Stimulated activated CD8-positive, alpha-beta memory T cell treated with anti-CD3 and anti-CD28 coated beads, Interleukin-12 subunit alpha, Interleukin-12 subunit beta, amount 100 ng/mL, for 1 hour (primary cell): ENCODE data around the gene ZNF239.
"Not testable (repeated sequence)": the region's sequence is repeated elsewhere in the genome, so short reads cannot be mapped to it uniquely, and the experiment has no call there.

ENCODE experiments used
- DNase-seq: peaks from one replicate; pipeline ENCODE4 v3.0.0-alpha.2; 2020; ENCODE audit warnings: low read depth

Gene ZNF239

GRCh38 chr10:43574001-43574892 is at the start of gene ZNF239:
Gene ZNF239, minus strand, starts transcription at chr10:43574616. Its CDS starts 16,537 bp downstream, at chr10:43558079.
- peak; percentile 68 for DNase-seq

DNA sequence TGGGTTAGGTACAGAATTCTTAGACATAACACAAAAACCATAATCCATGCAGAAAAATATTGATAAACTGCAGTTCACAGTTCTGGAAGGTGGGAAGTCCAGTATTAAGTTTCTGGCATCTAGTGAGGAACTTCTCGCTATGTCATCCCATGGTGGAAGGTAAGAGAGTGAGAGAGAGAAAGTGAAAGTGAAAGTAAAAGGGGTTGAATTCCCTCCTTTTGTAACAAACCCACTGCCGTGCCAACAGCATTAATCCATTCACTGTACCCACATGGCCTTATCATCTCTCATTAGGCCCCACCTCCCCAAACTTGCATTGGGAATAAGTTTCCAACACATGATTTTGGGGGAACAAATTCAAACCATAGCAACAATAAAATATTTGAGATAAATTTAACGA is 48.9 kb upstream of the ZNF239 start:
- no peak for DNase-seq

- no peak for DNase-seq
These were observed 47.6 kb upstream of the ZNF239 start for GRCh38 chr10:43622038-43622437.

DNA sequence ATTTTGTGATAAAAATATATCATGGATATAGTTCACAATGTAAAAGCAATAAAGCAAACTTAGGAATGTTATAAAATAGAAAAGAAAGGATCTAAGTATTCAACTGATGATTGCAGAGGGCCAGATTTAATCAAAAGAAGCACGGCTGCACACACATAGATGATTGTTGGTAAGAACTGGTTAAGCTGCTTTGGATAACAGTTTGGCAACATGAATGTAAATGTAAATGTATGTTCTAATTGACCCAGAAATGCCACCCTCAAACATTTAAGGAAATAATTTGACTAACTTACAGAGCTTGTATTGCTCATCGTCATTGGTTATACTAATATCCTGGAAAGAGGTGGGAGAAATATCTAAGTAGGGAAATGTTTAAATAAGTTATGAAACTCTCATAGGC is 45.0 kb upstream of the ZNF239 start:
- no peak for DNase-seq

GRCh38 chr10:43616697-43617370 is 42.4 kb upstream of the ZNF239 start:
- DNase-seq: no peak

GRCh38 chr10:43610636-43611035 is 36.2 kb upstream of the ZNF239 start:
- no peak for DNase-seq

GRCh38 chr10:43607199-43607573 is 32.8 kb upstream of the ZNF239 start:
- no peak for DNase-seq

- peak; percentile 52 for DNase-seq
These were observed 32.1 kb upstream of the ZNF239 start, which contains the start of gene ZNF485 for GRCh38 chr10:43606323-43607198. Gene ZNF485, plus strand, starts transcription at chr10:43606438. Its CDS starts 613 bp downstream, at chr10:43607051.

DNA sequence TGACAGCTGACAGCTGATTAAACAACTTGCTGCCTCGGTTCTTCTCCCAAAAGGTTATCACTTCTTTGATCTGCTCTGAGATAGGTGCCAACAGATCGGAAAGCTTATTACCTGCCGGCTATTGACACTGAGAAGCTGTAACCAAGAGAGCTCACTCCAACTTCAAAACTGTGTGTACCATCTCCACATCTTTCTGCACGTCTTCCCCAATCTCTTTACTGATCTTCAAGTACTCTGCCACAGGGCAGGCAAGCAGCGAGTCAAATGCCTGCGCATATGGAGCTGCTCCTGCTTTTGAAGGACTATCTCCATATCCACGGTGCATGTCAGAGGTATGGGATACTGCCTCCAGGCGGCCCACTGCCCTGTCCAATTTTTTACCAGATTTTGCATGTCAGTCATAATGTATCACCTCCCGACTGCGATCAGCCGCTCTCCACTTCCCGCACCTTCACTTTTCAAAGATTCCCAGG is 31.5 kb upstream of the ZNF239 start:
- DNase-seq: no peak

DNA sequence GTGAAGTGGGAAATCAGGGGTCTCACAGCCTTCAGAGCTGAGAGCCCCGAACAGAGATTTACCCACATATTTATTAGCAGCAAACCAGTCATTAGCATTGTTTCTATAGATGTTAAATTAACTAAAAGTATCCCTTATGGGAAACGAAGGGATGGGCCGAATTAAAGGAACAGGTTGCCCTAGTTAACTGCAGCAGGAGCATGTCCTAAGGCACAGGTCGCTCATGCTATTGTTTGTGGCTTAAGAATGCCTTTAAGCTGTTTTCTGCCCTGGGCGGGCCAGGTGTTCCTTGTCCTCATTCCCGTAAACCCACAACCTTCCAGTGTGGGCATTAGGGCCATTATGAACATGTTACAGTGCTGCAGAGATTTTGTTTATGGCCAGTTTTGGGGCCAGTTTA is 27.2 kb upstream of the ZNF239 start:
- DNase-seq: not testable (repeated sequence)

DNA sequence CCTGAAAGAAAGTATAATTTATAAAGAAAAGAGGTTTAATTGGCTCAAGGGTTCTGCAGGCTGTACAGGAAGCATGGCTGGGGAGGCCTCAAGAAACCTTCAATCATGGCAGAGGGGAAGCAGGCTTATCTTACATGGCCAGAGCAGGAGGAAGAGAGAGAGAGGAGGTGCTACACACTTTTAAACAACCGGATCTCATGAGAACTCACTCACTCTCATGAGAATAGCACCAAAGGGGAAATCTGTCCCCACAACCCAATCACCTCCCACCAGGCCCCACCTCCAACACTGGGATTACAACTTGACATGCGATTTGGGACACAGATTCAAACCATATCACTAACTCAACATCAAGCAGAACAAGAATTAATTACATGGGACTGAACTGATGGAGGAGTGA is 24.9 kb upstream of the ZNF239 start:
- DNase-seq: no peak

DNA sequence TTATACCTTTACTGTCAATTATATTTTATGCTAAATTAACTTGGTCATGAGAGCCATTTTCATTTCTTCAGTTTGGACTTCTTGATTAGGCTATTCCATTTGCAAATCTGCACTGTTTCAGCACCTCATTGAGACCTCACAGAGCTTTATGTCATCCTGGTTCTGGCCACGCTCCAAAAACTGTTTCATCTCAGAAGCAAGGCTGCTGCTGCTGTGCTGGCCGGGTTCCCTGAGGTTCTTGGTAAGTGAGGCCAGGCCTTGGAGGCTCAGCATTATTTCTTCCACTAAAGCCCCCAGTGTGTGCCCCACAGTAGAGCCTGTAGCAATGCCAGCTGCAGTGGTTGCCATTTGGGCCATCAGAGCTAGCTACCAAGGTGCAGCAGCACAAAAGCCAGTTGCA is 24.0 kb upstream of the ZNF239 start:
- no peak for DNase-seq

DNA sequence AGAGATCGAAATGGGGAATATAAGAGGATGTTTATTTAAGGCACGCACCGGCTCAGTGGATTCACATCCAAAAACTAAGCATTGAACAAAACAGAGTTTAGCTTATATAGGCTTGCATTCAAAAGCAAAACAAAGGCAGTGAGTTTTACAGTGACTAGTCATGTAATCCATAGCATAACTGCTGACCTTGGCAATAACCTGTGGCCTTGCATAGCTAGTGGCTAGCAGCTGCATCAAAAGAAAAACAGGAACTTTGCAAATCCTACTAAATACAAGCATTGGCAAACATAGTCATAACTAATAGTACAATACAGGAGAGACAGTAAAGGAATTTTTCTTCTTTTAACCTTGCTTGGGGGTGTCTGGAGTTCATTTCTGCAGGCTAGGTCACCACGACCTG is 22.1 kb upstream of the ZNF239 start:
- DNase-seq: no peak

GRCh38 chr10:43595739-43596298 is 21.4 kb upstream of the ZNF239 start:
- DNase-seq: no peak

- no peak for DNase-seq
These were observed 20.7 kb upstream of the ZNF239 start for GRCh38 chr10:43594944-43595589.

DNA sequence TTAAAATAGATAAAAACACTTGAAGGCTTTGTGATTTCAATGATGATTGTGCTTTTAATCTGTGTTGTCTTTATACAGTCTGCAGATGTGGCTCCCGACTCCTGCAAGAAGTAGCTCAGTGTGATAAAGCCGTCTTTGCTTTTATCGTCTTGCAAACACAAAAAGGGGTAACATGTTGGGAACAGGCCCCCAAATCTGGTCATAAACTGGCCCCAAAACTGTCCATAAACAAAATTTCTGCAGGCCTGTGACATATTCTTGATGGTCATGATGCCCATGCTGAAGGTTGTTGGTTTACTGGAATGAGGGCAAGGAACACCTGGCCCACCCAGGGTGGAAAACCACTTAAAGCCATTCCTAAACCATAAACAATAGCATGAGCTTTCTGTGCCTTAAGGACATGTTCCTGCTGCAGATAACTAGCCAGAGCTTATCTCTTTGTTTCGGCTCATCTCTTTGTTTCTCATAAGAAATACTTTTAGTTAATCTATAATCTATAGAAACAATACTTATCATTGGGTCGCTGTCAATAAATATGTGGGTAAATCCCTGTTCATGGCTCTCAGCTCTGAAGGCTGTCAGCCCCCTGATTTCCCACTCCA is 17.0 kb upstream of the ZNF239 start:
- DNase-seq: no peak

DNA sequence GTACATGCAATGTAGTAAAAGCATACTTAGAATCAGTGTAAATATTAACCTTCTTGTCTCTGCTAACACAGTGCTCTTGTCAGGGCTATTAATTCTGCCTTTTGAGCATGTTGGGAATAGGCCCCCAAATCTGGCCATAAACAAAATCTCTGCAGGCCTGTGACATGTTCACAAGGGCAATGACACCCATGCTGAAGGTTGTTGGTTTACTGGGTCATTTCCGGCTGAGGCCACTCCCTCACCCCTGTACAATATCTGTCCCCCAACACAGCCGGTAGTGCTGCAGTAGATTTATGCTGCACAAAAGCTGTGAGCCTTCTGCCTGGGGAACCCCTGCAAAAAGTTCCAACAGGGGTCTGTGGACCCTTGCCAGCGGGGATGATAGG is 12.3 kb upstream of the ZNF239 start:
- not testable (repeated sequence) for DNase-seq

DNA sequence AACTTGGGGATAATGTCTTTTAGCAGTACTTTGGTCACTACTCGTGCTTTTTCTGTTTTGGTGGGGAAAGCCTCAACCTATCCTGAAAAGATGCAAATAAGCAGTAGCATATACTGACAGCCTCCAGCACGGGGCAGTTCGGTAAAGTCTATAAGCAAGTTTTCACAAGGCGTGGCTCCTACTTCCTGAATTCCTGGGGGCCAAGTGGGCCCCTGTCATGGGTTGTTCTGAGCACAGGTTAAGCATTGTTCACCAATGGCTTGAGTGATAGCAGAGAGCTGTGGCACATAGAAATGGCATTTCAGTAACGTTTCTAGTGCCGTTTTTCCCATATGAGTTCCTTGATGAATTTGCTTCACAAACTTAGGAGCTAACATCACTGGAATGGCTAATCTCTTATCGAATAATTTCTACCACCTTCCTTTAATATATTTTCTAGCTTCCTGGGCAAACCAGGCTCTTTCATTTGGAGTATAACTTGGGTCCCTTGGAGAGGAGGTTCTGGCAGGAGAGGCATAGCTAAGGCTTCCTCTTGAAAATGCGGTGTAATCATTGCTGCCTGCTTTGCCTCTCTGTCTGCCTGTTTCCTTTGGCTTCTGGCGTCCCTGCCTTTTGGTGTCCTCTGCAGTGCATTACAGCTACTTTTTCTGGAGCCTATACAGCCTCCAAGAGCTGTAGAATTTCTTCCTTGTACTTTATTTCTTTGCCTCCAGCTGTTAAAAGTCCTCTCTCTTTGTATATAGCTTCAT is 11.7 kb upstream of the ZNF239 start:
- no peak for DNase-seq

- DNase-seq: no peak
These were observed 10.6 kb upstream of the ZNF239 start for GRCh38 chr10:43585046-43585445.

GRCh38 chr10:43584051-43584450 is 9.6 kb upstream of the ZNF239 start:
- no peak for DNase-seq
